ENCODE measurements around the gene CDH4.

- TF ChIP-seq CTCF (IDR thresholded peaks at IDR 0.05; ENCODE audit: insufficient read depth, low read length) (no peak), POLR2AphosphoS5 (IDR thresholded peaks at IDR 0.05; ENCODE audit: low read depth) (no peak)
Observed at GRCh38 chr20:61815176-61815575, 563.1 kb downstream of the CDH4 start.
